Hepatocyte (in vitro differentiated cells): ENCODE results near the gene CD8B.
"Not testable (repeated sequence)": the region's sequence is repeated elsewhere in the genome, so short reads cannot be mapped to it uniquely, and the experiment has no call there.

Experiments
- CTCF ChIP-seq: fragments of 200-600 bp; sonication (generic); IDR thresholded peaks from 2 replicates; pipeline ENCODE4 v1.5.1; 2016; ENCODE audit warnings: antibody characterized with exemption, mild to moderate bottlenecking; ENCODE audit not compliant: poor library complexity
- EZH2 ChIP-seq: fragments of 200-600 bp; sonication (generic); IDR thresholded peaks from 2 replicates; pipeline ENCODE4 v1.6.1; 2016; ENCODE audit warnings: antibody characterized with exemption, mild to moderate bottlenecking, borderline replicate concordance
- EZH2phosphoT487 ChIP-seq: fragments of 200-600 bp; sonication (generic); IDR thresholded peaks from one replicate; pipeline ENCODE4 v1.6.1; 2018; ENCODE audit warnings: antibody characterized with exemption, mild to moderate bottlenecking, low read depth, moderate library complexity; ENCODE audit not compliant: unreplicated experiment, severe bottlenecking

- TF ChIP-seq CTCF, EZH2, EZH2phosphoT487: not testable (repeated sequence)
Measured at GRCh38 chr2:86878986-86879385, 17.3 kb upstream of the CD8B start.
